ENCODE measurements around the gene SS18. TPM values are rescaled to one million over a fixed set of nuclear protein-coding genes. Genes with fewer than 3 reads are reported as not detected.

The SS18 gene
- total and polyA plus RNA-seq, 2 of the 13 experiments (the other 11 are each of a cell fraction or from before 2014, with no cell fraction given): 49.2 to 82.7 TPM

DNA sequence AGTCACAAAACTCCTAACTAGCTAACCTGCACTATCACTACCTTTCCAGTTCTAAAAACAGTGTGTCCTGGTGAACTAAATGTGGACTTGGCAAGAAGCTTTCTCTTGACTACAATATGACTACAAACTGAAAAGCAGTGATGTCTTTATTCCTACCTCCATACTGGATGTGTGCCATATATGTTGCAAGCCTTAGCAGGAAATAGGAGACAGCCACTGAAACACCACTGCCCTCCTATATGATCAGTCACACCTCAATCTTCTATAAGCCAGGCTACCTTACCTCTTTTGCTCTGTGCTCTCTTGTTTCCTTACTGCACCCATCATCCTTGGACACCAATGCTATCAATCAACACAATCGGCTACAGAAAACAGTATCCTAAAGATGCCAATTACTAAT, 34.1 kb downstream of the SS18 start:
- 94% methylated on average over 1 of the region's 1 CpG for WGBS (ENCODE audit: low lambda C conversion rate)
- Histone ChIP-seq H3K9me3 (ENCODE audit: low read length) (no peaks in the 10 kb centered on the region), H3K4me3 (replicated peaks in 1 of 3; ENCODE audit: insufficient read depth in 1 of 3, low read depth in 2 of 3, low read length in 3 of 3) (no peak overlapping the region), H3K4me1 (ENCODE audit: insufficient read depth, low read length) (no peaks in the 10 kb centered on the region), H3K27me3 (ENCODE audit: control insufficient read depth in 1 of 2, insufficient read depth in 2 of 2, low read length in 2 of 2) (no peaks in the 10 kb centered on the region), H3K9ac (ENCODE audit: insufficient read depth, low read depth, low read length) (no peak overlapping the region), H4K20me1 (ENCODE audit: insufficient read depth, low read length) (no peaks in the 10 kb centered on the region), H3K36me3 (replicated peaks in 1 of 2; ENCODE audit: control insufficient read depth in 1 of 2, insufficient read depth in 2 of 2, low read length in 2 of 2) (peaks cover 9 to 34% of the 10 kb centered on the region in 2 experiments), H3K79me2 (ENCODE audit: insufficient read depth, low read length) (peaks cover 3% of the 10 kb centered on the region), H3K4me2 (ENCODE audit: low read depth, low read length) (no peak overlapping the region), H2AFZ (ENCODE audit: low read length) (no peak overlapping the region), H3K27ac (ENCODE audit: extremely low read length, insufficient read depth, low read length) (no peak overlapping the region)
- in situ Hi-C loops (cut with HindIII; ENCODE audit: extremely low pct_ligation_motif_present, low pct_unique_long_range_greater_than_20kb) (no loop called here), intact Hi-C loops (cut with micrococcal nuclease; ENCODE audit: unreplicated experiment) (no loop called here)
- no peak for ATAC-seq
- TF ChIP-seq, protein P1, sequence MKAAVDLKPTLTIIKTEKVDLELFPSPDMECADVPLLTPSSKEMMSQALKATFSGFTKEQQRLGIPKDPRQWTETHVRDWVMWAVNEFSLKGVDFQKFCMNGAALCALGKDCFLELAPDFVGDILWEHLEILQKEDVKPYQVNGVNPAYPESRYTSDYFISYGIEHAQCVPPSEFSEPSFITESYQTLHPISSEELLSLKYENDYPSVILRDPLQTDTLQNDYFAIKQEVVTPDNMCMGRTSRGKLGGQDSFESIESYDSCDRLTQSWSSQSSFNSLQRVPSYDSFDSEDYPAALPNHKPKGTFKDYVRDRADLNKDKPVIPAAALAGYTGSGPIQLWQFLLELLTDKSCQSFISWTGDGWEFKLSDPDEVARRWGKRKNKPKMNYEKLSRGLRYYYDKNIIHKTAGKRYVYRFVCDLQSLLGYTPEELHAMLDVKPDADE (CRISPR knock-in tag; IDR thresholded peaks at IDR 0.05): no peak
- TF ChIP-seq, protein P2, sequence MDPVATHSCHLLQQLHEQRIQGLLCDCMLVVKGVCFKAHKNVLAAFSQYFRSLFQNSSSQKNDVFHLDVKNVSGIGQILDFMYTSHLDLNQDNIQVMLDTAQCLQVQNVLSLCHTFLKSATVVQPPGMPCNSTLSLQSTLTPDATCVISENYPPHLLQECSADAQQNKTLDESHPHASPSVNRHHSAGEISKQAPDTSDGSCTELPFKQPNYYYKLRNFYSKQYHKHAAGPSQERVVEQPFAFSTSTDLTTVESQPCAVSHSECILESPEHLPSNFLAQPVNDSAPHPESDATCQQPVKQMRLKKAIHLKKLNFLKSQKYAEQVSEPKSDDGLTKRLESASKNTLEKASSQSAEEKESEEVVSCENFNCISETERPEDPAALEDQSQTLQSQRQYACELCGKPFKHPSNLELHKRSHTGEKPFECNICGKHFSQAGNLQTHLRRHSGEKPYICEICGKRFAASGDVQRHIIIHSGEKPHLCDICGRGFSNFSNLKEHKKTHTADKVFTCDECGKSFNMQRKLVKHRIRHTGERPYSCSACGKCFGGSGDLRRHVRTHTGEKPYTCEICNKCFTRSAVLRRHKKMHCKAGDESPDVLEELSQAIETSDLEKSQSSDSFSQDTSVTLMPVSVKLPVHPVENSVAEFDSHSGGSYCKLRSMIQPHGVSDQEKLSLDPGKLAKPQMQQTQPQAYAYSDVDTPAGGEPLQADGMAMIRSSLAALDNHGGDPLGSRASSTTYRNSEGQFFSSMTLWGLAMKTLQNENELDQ (CRISPR knock-in tag; IDR thresholded peaks at IDR 0.05; ENCODE audit: borderline replicate concordance): no peak
- TF ChIP-seq ZNF44 (CRISPR knock-in tag; IDR thresholded peaks at IDR 0.05) (no peak), ZNF234 (CRISPR knock-in tag; conservative IDR thresholded peaks at IDR 0.05) (no peak), NFE2L1 (CRISPR knock-in tag; IDR thresholded peaks at IDR 0.05; ENCODE audit: borderline replicate concordance) (no peak), ZNF282 (IDR thresholded peaks at IDR 0.05; ENCODE audit: partially characterized antibody) (no peak)
- TF ChIP-seq, protein P3, sequence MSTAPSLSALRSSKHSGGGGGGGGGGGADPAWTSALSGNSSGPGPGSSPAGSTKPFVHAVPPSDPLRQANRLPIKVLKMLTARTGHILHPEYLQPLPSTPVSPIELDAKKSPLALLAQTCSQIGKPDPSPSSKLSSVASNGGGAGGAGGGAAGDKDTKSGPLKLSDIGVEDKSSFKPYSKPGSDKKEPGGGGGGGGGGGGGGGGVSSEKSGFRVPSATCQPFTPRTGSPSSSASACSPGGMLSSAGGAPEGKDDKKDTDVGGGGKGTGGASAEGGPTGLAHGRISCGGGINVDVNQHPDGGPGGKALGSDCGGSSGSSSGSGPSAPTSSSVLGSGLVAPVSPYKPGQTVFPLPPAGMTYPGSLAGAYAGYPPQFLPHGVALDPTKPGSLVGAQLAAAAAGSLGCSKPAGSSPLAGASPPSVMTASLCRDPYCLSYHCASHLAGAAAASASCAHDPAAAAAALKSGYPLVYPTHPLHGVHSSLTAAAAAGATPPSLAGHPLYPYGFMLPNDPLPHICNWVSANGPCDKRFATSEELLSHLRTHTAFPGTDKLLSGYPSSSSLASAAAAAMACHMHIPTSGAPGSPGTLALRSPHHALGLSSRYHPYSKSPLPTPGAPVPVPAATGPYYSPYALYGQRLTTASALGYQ (CRISPR knock-in tag; IDR thresholded peaks at IDR 0.05): no peak
- TF ChIP-seq, protein P4, sequence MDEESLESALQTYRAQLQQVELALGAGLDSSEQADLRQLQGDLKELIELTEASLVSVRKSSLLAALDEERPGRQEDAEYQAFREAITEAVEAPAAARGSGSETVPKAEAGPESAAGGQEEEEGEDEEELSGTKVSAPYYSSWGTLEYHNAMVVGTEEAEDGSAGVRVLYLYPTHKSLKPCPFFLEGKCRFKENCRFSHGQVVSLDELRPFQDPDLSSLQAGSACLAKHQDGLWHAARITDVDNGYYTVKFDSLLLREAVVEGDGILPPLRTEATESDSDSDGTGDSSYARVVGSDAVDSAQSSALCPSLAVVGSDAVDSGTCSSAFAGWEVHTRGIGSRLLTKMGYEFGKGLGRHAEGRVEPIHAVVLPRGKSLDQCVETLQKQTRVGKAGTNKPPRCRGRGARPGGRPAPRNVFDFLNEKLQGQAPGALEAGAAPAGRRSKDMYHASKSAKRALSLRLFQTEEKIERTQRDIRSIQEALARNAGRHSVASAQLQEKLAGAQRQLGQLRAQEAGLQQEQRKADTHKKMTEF (CRISPR knock-in tag; IDR thresholded peaks at IDR 0.05): no peak
- TF ChIP-seq, protein P5, sequence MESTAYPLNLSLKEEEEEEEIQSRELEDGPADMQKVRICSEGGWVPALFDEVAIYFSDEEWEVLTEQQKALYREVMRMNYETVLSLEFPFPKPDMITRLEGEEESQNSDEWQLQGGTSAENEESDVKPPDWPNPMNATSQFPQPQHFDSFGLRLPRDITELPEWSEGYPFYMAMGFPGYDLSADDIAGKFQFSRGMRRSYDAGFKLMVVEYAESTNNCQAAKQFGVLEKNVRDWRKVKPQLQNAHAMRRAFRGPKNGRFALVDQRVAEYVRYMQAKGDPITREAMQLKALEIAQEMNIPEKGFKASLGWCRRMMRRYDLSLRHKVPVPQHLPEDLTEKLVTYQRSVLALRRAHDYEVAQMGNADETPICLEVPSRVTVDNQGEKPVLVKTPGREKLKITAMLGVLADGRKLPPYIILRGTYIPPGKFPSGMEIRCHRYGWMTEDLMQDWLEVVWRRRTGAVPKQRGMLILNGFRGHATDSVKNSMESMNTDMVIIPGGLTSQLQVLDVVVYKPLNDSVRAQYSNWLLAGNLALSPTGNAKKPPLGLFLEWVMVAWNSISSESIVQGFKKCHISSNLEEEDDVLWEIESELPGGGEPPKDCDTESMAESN (CRISPR knock-in tag; conservative IDR thresholded peaks at IDR 0.05): no peak
- TF ChIP-seq, protein P6, sequence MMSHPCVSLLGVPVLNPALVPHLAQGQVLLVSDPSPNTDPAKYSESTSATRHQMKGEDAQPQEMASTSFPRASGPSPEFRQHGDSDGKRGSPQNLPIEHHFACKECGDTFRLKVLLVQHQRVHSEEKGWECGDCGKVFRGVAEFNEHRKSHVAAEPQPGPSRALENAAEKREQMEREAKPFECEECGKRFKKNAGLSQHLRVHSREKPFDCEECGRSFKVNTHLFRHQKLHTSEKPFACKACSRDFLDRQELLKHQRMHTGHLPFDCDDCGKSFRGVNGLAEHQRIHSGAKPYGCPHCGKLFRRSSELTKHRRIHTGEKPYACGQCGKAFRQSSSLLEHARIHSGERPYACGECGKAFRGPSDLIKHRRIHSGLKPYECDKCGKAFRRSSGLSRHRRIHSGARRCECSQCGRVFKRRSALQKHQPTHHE (CRISPR knock-in tag; IDR thresholded peaks at IDR 0.05; ENCODE audit: borderline replicate concordance): no peak
- no TSS peak for BruUV-seq (replicated peaks)
- POLR2A ChIA-PET: no interaction called here
- CTCF ChIA-PET (ENCODE audit: low intra/inter-chr PET ratio, low total read pairs): no interaction called here
- DNase-seq (ENCODE audit: low spot score): no peak
- FAIRE-seq: no peak

Measured in HepG2 (cell line).